BJ (cell line): ENCODE measurements around the gene B4GALNT3. TPM values are rescaled to one million over a fixed set of nuclear protein-coding genes. Genes with fewer than 3 reads are reported as not detected.

ENCODE experiments used
- CTCF ChIA-PET: fragments of 350-600 bp; formaldehyde crosslinking; extraction: SDS; loops from one replicate; lab custom pipeline; 2021; ENCODE audit warnings: antibody characterized with exemption, inconsistent platforms; lab: Yijun Ruan, JAX
- POLR2A ChIA-PET: fragments of 300-600 bp; sonication (Branson Sonifier 250); formaldehyde crosslinking; extraction: SDS; loops from one replicate; lab custom pipeline; 2021; ENCODE audit warnings: antibody characterized with exemption; lab: Charles Lee
- DNase-seq: peaks from one replicate; pipeline ENCODE4 v3.0.0-alpha.2; 2011; ENCODE audit warnings: low read depth
- H3K27me3 ChIP-seq: 2 replicates; pipeline ENCODE4 v1.6.0; 2011; ENCODE audit warnings: low read length; ENCODE audit not compliant: control insufficient read depth, insufficient read depth
- H3K36me3 ChIP-seq: 2 replicates; pipeline ENCODE4 v1.5.1; 2011; ENCODE audit warnings: low read length; ENCODE audit not compliant: control insufficient read depth, insufficient read depth
- H3K4me3 ChIP-seq: 2 replicates; pipeline ENCODE4 v1.5.1; 2011; ENCODE audit warnings: low read depth, mild to moderate bottlenecking, control low read depth, low read length
- polyA plus RNA-seq: library from polyadenylated mRNA; depleted of rRNA; stranded (reverse); fragments of >200 nt; gene quantifications from 2 replicates; pipeline ENCODE4 v1.2.3, GENCODE V29; 2011
- TF ChIP-seq, protein P1 (sequence below): IDR thresholded peaks from 2 replicates; pipeline ENCODE4 v1.5.1; 2011; ENCODE audit warnings: low read depth, mild to moderate bottlenecking, control low read depth, inconsistent platforms, low read length, moderate library complexity; ENCODE audit not compliant: insufficient read depth

B4GALNT3 gene
- polyA plus RNA-seq, 1 experiment: not detected

DNA sequence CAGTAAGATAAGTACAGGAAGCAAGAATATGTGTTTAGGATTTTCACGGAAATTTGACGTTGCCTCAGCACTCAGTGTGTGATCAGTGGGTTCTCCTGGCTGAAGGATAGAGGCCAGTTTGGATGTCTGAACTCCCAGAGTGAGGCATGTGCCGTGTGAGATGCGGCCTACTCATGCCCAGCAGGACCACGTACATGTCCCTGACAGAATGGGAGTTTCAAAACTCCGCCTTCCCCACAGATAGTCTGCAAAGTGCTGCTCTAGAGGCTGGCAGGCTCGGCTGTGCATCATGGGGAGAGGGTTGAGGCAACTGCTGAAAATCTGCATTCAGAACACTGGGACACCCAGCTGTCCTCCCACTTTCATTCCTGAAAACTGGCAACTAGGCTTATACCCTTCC is 145.2 kb downstream of the B4GALNT3 start:
- H3K4me3 ChIP-seq: no peak overlapping the region
- DNase-seq: no peak
- ChIA-PET CTCF (interaction anchor here (1.1 kb wide), 1 partner anchor 15 kb away, joined by 4 read pairs; no protein-coding TSS in a partner anchor), POLR2A (no interaction called here)
- H3K36me3 ChIP-seq: no peaks in the 10 kb centered on the region
- TF ChIP-seq, protein P1, sequence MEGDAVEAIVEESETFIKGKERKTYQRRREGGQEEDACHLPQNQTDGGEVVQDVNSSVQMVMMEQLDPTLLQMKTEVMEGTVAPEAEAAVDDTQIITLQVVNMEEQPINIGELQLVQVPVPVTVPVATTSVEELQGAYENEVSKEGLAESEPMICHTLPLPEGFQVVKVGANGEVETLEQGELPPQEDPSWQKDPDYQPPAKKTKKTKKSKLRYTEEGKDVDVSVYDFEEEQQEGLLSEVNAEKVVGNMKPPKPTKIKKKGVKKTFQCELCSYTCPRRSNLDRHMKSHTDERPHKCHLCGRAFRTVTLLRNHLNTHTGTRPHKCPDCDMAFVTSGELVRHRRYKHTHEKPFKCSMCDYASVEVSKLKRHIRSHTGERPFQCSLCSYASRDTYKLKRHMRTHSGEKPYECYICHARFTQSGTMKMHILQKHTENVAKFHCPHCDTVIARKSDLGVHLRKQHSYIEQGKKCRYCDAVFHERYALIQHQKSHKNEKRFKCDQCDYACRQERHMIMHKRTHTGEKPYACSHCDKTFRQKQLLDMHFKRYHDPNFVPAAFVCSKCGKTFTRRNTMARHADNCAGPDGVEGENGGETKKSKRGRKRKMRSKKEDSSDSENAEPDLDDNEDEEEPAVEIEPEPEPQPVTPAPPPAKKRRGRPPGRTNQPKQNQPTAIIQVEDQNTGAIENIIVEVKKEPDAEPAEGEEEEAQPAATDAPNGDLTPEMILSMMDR: no peak
- H3K27me3 ChIP-seq: peaks cover 4% of the 10 kb centered on the region; the same call in 1 of the 2 replicates

DNA sequence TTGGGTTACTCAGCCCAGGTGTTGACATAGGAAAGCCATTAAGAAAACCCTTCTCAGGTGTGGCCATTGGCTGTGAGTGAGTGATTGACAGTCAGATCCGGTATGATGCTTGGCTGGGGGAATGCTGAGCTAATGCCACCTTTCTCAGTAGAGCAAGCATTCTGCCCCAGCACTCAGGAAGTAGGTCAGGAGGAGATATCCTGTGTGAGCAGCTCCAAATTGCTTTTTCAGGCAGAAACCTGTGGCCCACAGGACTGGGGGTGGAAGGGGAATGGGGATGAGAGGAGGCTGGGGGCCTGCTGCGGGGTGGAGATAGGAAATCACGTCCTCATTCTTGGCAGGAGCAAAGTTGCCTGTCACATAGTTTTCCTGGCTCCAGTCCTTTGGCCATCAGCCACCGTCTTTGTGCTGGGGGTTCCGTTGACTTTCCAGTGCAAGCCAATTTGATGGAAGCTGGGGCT is 147.8 kb downstream of the B4GALNT3 start:
- POLR2A ChIA-PET: no interaction called here
- TF ChIP-seq, protein P1: no peak
- no peak overlapping the region for H3K4me3 ChIP-seq
- H3K27me3 ChIP-seq: peaks cover 4% of the 10 kb centered on the region; the same call in 1 of the 2 replicates
- H3K36me3 ChIP-seq: no peaks in the 10 kb centered on the region
- DNase-seq: no peak
- CTCF ChIA-PET: interaction anchor here (1.1 to 1.4 kb wide), 4 partner anchors 8 to 206 kb away, joined by 3 read pairs; no protein-coding TSS in a partner anchor

DNA sequence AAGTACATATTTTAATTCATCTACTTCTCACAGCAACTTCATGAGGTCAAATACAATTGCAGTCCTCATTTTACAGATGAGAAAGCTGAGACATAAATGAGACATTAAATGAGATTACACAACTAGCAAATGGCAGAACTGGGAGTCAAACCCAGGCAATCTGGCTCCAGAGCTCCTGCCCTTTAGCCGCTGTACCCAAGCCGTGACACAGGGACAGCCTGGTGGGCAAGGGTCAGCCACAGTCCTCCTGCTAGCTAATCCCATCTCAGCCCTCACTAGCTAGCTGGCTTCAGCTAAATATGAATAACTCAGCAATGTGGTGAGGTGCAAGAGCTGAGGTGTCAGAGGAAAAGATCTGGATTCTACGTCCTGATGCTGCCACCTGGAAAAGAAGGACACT is 148.7 kb downstream of the B4GALNT3 start:
- no peaks in the 10 kb centered on the region for H3K36me3 ChIP-seq
- DNase-seq: no peak
- TF ChIP-seq, protein P1: no peak
- ChIA-PET POLR2A (no interaction called here), CTCF (interaction anchor here (1.1 to 1.4 kb wide), 3 partner anchors 9 to 205 kb away, joined by 3 read pairs; no protein-coding TSS in a partner anchor)
- no peak overlapping the region for H3K4me3 ChIP-seq
- H3K27me3 ChIP-seq: peaks cover 4% of the 10 kb centered on the region; the same call in 1 of the 2 replicates

DNA sequence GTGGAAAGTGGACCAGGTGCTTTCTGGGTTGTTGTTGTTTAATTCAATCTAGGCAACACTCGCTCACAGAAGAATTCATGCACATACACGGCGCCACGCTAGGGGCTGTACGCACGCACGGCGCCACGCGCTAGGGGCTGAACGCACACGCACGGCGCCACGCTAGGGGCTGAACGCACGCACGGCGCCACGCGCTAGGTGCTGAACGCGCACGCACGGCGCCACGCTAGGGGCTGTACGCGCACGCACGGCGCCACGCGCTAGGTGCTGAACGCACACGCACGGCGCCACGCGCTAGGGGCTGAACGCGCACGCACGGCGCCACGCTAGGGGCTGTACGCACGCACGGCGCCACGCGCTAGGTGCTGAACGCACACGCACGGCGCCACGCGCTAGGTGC is 149.2 kb downstream of the B4GALNT3 start:
- TF ChIP-seq, protein P1: no peak
- DNase-seq: no peak
- Histone ChIP-seq H3K36me3 (no peaks in the 10 kb centered on the region), H3K4me3 (no peak overlapping the region), H3K27me3 (peaks cover 4% of the 10 kb centered on the region; the same call in 1 of the 2 replicates)
- CTCF ChIA-PET: interaction anchor here (1.4 kb wide), 1 partner anchor 10 kb away, joined by 3 read pairs; no protein-coding TSS in a partner anchor
- POLR2A ChIA-PET: no interaction called here

DNA sequence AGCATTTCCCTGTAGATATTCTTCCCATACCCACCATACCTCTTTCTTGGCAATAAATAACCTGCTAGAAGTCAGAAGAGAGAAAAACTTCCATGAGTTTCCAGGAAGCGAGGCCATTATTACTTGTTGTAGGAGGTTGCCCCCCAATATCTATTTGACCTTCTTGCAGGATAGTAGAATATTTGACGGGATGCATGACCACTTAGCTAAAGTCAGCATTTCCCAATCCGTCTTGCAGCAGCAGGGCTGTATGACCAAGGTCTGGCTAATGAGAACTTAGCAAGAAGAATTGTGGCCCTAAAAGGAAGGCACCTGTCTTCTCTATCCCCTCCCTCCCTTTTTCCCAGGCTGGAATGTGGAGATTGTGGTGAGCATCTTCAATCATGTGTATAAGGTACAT is 152.0 kb downstream of the B4GALNT3 start:
- POLR2A ChIA-PET: interaction anchor here (0.6 kb wide), 1 partner anchor 19 kb away, joined by 3 read pairs; no protein-coding TSS in a partner anchor
- no peaks in the 10 kb centered on the region for H3K36me3 ChIP-seq
- no peak for DNase-seq
- TF ChIP-seq, protein P1: no peak
- H3K4me3 ChIP-seq: no peak overlapping the region
- no peaks in the 10 kb centered on the region for H3K27me3 ChIP-seq
- CTCF ChIA-PET: interaction anchor here (0.7 to 0.9 kb wide), 2 partner anchors 9 to 155 kb away, joined by 3 to 4 read pairs; no protein-coding TSS in a partner anchor
